MM.1S (cell line): ENCODE data around the gene S100A9.

Experiments
- DNase-seq: peaks from one replicate; pipeline ENCODE4 v3.0.0-alpha.2; 2015
- H2AFZ ChIP-seq: fragments of 300-600 bp; sonication (generic); 2 replicates; pipeline ENCODE4 v1.6.0; 2016; ENCODE audit warnings: antibody characterized with exemption, low read length
- H3F3A ChIP-seq: fragments of 300-600 bp; sonication (generic); 2 replicates; pipeline ENCODE4 v1.6.1; 2016; ENCODE audit warnings: mild to moderate bottlenecking, antibody characterized with exemption, low read length, moderate library complexity, mixed read lengths; ENCODE audit not compliant: insufficient read depth
- H3K27ac ChIP-seq: fragments of 300-600 bp; sonication (generic); 2 replicates; pipeline ENCODE4 v1.5.1; 2016; ENCODE audit warnings: mild to moderate bottlenecking, low read length
- H3K27me3 ChIP-seq: fragments of 300-600 bp; sonication (generic); replicated peaks from 2 replicates; pipeline ENCODE4 v1.6.0; 2016; ENCODE audit warnings: low read length; ENCODE audit not compliant: insufficient read depth
- H3K36me3 ChIP-seq: fragments of 300-600 bp; sonication (generic); replicated peaks from 2 replicates; pipeline ENCODE4 v1.6.1; 2016; ENCODE audit warnings: mild to moderate bottlenecking, low read length, mixed read lengths; ENCODE audit not compliant: insufficient read depth
- H3K4me1 ChIP-seq: fragments of 300-600 bp; sonication (generic); 2 replicates; pipeline ENCODE4 v1.6.1; 2016; ENCODE audit warnings: low read length, mixed read lengths
- H3K4me2 ChIP-seq: fragments of 300-600 bp; sonication (generic); 2 replicates; pipeline ENCODE4 v1.6.0; 2016; ENCODE audit warnings: low read depth, low read length
- H3K4me3 ChIP-seq: fragments of 300-600 bp; sonication (generic); 2 replicates; pipeline ENCODE4 v1.5.1; 2016; ENCODE audit warnings: low read length, mixed read lengths
- H3K79me2 ChIP-seq: fragments of 300-600 bp; sonication (generic); 2 replicates; pipeline ENCODE4 v1.6.1; 2016; ENCODE audit warnings: mixed run types, low read length, mixed read lengths
- H3K9ac ChIP-seq: fragments of 300-600 bp; sonication (generic); 2 replicates; pipeline ENCODE4 v1.6.1; 2016; ENCODE audit warnings: low read length, mixed read lengths
- H3K9me2 ChIP-seq: fragments of 300-600 bp; sonication (generic); replicated peaks from 2 replicates; pipeline ENCODE4 v1.6.1; 2016; ENCODE audit warnings: mild to moderate bottlenecking, low read length, mixed read lengths; ENCODE audit not compliant: insufficient read depth
- H3K9me3 ChIP-seq: fragments of 300-600 bp; sonication (generic); replicated peaks from 2 replicates; pipeline ENCODE4 v1.6.1; 2016; ENCODE audit warnings: mild to moderate bottlenecking, low read length, mixed read lengths; ENCODE audit not compliant: insufficient read depth
- H4K20me1 ChIP-seq: fragments of 300-600 bp; sonication (generic); 2 replicates; pipeline ENCODE4 v1.6.1; 2016; ENCODE audit warnings: mild to moderate bottlenecking, low read length, moderate library complexity, mixed read lengths; ENCODE audit not compliant: insufficient read depth
- EZH2 ChIP-seq: fragments of 300-600 bp; sonication (generic); optimal IDR thresholded peaks from 2 replicates; pipeline ENCODE3; 2017; ENCODE audit warnings: low read depth, mild to moderate bottlenecking, antibody characterized with exemption, low read length, mixed read lengths
- EZH2phosphoT487 ChIP-seq: fragments of 300-600 bp; sonication (generic); IDR thresholded peaks from 2 replicates; pipeline ENCODE4 v1.6.1; 2018; ENCODE audit warnings: antibody characterized with exemption, low read length
- TF ChIP-seq, protein P1 (sequence below): fragments of 300-600 bp; sonication (generic); IDR thresholded peaks from 2 replicates; pipeline ENCODE4 v1.5.1; 2016; ENCODE audit warnings: antibody characterized with exemption, low read length, mixed read lengths

Gene S100A9

DNA sequence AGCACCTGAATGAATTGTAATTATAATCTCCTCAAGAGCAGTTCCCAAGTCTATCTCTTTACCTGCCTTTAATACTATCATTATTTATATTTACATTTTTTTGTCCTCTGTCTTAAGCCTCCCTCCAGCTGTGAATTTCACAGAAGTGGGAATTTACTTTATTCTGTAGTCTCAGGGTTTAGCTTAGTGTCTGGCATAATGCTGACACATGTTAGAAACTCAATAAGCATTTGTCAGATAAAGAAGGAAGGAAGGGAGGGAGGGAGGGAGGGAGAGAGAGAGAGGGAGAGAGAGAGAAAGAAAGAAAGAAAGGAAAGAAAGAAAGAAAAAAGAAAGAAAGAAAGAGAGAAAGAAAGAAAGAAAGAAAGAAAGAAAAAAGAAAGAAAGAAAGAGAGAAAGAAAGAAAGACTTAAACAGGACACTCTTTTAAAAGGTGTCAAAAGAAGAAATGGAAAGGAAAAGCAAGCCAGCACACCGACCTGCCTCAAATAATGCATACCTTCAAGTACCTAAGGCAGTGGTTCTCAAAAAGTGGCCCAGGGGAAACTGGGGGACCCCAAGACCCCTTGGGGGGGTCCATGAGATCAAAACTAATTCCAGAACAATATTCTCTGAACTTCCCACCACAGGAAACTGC is 7.2 kb upstream of the S100A9 start:
- TF ChIP-seq EZH2 (no peak), EZH2phosphoT487 (no peak)
- TF ChIP-seq, protein P1, sequence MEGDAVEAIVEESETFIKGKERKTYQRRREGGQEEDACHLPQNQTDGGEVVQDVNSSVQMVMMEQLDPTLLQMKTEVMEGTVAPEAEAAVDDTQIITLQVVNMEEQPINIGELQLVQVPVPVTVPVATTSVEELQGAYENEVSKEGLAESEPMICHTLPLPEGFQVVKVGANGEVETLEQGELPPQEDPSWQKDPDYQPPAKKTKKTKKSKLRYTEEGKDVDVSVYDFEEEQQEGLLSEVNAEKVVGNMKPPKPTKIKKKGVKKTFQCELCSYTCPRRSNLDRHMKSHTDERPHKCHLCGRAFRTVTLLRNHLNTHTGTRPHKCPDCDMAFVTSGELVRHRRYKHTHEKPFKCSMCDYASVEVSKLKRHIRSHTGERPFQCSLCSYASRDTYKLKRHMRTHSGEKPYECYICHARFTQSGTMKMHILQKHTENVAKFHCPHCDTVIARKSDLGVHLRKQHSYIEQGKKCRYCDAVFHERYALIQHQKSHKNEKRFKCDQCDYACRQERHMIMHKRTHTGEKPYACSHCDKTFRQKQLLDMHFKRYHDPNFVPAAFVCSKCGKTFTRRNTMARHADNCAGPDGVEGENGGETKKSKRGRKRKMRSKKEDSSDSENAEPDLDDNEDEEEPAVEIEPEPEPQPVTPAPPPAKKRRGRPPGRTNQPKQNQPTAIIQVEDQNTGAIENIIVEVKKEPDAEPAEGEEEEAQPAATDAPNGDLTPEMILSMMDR = no peak
- Histone ChIP-seq H3K4me2 (no peak overlapping the region), H3K4me1 (peaks cover 7% of the 10 kb centered on the region; the same call in 1 of the 2 replicates), H3K4me3 (no peak overlapping the region), H3K27me3 (peaks cover 8% of the 10 kb centered on the region; the same call in 1 of the 2 replicates), H2AFZ (no peak overlapping the region), H3F3A (no peaks in the 10 kb centered on the region), H3K9me2 (no peaks in the 10 kb centered on the region), H3K79me2 (no peaks in the 10 kb centered on the region), H3K9ac (no peak overlapping the region), H3K9me3 (no peaks in the 10 kb centered on the region), H3K36me3 (no peaks in the 10 kb centered on the region), H4K20me1 (no peaks in the 10 kb centered on the region), H3K27ac (no peak overlapping the region)
- DNase-seq = no peak

DNA sequence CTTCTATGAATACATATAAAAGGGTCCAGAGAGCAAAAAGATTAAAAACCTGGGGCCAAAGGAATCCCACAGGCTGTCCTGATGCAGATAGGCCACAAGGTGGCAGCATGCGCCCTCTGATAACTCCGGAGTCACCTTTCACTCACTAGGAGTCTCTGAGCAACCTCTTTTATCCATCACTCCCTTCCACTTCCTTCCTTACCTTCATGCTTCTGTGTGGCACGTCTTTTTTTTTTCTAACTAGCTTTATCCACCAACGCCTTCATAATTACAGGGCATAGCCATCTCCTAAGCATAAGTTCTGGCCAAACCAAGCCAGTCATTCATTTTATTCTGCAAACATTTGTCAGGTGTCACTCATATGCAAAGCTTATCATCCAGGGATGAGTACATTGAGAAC is 5.1 kb upstream of the S100A9 start:
- no peaks in the 10 kb centered on the region for H4K20me1 ChIP-seq
- no peak overlapping the region for H3K27ac ChIP-seq
- no peaks in the 10 kb centered on the region for H3K9me2 ChIP-seq
- H3K4me3 ChIP-seq = no peak overlapping the region
- no peak overlapping the region for H3K9ac ChIP-seq
- no peaks in the 10 kb centered on the region for H3K79me2 ChIP-seq
- peak; percentile 77 for DNase-seq
- H3F3A ChIP-seq = no peaks in the 10 kb centered on the region
- H3K4me1 ChIP-seq = 0 out of 2 replicates have a peak, but pooled peaks cover 3% of the 10 kb centered on the region
- H3K4me2 ChIP-seq = no peak overlapping the region
- H3K36me3 ChIP-seq = no peaks in the 10 kb centered on the region
- peaks cover 8% of the 10 kb centered on the region; the same call in 1 of the 2 replicates for H3K27me3 ChIP-seq
- TF ChIP-seq EZH2phosphoT487 (no peak), EZH2 (no peak)
- TF ChIP-seq, protein P1 = peak; percentile 96
- no peak overlapping the region for H2AFZ ChIP-seq
- H3K9me3 ChIP-seq = no peaks in the 10 kb centered on the region

DNA sequence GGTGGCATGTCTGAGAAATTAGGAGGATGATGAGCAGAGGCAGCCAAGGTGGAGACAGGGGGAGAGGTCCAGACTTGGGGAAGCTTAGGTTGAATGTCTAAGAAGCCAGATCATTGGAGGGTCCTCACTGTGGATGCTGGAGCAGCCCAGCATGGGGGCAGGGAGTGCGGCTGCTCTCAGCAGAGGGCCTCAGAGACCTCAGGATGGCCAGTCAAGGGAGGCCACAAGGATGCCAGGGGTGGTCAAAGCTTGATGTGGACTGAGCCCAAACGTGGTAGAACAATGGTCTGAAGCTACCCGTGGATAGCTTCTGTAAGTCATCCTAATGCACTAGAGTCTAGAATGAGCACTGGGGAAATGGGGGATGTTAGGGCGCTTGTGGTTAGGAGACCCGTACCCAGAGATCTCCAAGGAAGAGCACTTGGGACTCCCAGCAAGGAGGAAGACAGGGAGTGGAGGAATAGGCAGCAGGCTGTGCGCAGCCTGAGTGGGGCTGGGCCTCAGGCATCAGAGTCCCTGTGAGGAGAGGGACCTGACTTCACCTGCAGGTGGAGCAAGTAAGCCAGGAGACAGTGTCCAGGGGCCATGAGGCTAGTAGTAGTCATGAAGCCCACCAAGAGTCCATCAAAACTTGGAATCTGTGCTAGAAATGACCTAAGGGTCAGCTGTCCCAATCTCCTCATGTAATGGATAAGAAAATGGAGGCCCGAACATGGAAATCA is 4.3 kb upstream of the S100A9 start:
- Histone ChIP-seq H3K36me3 (no peaks in the 10 kb centered on the region), H3K79me2 (no peaks in the 10 kb centered on the region), H2AFZ (no peak overlapping the region), H3K9me3 (no peaks in the 10 kb centered on the region), H3K4me3 (no peak overlapping the region), H3K4me1 (0 out of 2 replicates have a peak, but pooled peaks cover 3% of the 10 kb centered on the region), H4K20me1 (no peaks in the 10 kb centered on the region), H3K4me2 (no peak overlapping the region), H3F3A (no peaks in the 10 kb centered on the region), H3K9ac (no peak overlapping the region), H3K27ac (no peak overlapping the region), H3K27me3 (peaks cover 8% of the 10 kb centered on the region; the same call in 1 of the 2 replicates), H3K9me2 (no peaks in the 10 kb centered on the region)
- TF ChIP-seq EZH2phosphoT487 = no peak
- TF ChIP-seq EZH2 = no peak
- TF ChIP-seq, protein P1 = peak; percentile 50
- DNase-seq = no peak
